HPDE6-E6E7 (cell line): Measurements from ENCODE around the gene NUP85.
"Not testable (repeated sequence)": the region's sequence is repeated elsewhere in the genome, so short reads cannot be mapped to it uniquely, and the experiment has no call there.

Source experiments
- DNase-seq: peaks from one replicate; pipeline ENCODE4 v3.0.0; 2011; ENCODE audit warnings: missing footprints; ENCODE audit errors: extremely low spot score

Gene NUP85, protein sequence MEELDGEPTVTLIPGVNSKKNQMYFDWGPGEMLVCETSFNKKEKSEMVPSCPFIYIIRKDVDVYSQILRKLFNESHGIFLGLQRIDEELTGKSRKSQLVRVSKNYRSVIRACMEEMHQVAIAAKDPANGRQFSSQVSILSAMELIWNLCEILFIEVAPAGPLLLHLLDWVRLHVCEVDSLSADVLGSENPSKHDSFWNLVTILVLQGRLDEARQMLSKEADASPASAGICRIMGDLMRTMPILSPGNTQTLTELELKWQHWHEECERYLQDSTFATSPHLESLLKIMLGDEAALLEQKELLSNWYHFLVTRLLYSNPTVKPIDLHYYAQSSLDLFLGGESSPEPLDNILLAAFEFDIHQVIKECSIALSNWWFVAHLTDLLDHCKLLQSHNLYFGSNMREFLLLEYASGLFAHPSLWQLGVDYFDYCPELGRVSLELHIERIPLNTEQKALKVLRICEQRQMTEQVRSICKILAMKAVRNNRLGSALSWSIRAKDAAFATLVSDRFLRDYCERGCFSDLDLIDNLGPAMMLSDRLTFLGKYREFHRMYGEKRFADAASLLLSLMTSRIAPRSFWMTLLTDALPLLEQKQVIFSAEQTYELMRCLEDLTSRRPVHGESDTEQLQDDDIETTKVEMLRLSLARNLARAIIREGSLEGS

DNA sequence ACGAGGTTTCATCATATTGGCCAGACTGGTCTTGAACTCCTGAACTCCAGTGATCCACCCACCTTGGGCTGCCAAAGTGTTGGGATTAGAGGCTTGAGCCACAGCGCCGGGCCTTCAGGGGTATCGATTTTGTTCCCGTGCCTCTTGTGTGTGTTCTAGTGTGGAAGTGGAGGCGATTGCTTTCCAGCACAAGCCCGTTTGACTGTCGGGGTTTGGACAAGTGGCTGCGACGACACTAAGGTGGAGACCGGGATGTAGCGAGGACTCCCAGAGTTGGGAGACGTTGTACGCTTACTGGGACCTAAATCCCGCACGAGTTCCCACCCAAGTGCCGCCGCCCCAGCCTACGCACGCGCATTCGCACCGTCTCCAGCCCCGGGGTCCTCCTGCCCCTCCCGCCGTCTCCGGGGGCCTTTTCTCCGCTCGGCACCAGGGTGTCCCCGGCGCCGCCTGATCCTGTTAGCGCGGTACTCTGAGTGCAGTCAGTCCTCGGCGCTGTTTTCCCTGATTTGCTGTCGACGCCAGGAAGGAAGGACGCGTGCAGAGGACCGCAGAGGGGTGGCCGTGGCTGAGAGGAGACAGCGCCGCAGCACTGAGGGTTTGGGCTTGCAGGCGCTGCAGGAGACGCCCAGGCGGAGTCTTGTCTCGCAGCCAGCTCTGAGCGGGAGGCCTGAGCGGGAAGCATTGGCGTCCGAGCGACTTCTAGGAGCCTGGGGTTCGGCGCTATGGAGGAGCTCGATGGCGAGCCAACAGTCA, at the start of gene NUP85:
NUP85 (plus strand) TSS at position 643 of the 756 bp plus-strand sequence; CDS start at position 726, 83 bp downstream.
- peak; percentile 100 for DNase-seq

DNA sequence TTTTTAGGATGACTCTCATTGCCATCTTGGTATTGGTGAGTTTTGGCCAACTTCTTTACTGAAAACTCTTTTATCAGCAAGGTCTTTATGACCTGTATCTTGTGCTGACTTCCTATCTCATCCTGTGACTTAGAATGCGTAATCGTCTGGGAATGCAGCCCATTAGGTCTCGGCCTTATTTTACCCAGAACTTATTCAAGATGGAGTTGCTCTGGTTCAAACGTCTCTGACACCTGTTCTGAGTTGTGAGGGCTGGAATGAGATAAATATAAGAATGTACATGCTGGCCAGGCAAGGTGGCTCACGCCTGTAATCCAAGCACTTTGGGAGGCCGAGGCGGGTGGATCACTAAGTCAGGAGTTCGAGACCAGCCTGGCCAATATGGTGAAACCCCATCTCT, 47.0 kb upstream of the NUP85 start:
- not testable (repeated sequence) for DNase-seq

DNA sequence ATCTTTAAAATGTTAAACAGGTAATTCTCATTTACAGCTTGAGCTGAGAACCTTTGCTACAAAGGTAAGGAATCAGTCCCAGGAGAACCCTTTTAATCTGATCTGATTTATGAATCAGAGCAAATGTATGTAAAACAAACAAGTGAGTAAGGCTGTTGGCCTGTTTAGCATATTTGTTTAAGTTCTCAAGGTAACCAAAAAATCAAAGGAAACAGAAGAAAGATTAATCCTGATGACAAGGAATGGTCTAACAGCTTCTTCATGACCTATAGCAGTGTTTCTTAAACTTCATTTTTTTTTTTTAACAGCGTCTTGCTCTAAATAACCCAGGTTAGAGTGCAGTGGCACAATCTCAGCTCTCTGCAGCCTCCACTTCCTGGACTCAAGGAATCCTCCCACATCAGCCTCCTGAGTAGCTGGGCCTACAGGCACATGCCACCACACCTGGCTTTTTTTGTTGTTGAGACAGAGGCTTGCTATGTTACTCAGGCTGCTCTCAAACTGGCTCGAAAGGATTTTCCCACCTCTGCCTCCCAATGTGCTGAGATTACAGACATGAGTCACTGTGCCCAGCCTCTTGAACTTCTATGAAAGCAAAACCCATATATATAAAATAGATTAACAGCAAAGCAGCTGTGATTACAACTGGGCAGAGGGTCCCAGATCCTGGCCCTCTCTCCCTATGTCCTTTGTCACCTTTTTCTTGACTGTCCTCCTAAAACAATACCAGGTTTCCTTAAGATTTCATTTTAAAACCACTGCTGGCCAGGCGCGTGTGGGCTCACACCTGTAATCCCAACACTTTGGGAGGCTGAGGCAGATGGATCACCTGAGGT, 46.1 kb upstream of the NUP85 start:
- DNase-seq: no peak

DNA sequence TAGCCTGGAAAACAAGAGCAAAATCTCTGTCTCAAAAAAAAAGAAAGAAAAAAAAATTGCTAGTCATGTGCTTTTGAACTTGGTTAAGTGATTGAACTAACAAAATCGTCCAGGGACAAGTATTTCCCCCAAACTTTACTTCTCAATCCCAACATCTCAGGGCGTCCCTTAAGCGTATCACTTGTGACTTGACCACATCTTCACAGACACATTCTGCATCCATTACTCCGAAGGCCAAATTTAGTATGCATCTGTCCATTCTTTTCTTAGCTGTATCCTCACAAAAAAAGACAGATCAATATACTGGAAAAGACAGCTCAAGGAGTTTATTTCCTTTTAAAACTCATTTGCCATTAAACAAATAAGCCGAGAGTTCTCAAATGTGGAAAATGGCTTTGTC, 45.3 kb upstream of the NUP85 start:
- DNase-seq: no peak

DNA sequence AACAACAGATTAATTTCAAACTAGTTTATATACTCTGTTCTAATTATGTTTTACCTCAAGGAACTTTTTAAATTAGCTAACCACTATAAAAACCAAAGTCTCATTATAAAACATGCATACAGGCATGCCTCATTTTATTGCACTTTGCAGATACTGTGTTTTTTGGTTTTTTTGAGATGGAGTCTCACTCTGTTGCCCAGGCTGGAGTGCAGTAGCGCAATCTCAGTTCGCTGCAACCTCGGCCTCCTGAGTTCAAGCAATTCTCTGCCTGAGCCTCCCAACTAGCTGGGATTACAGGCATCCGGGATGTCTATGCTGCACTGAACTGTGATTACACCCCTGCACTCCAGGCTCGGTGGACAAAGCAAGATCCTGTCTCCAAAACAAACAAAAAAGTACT, 42.4 kb upstream of the NUP85 start:
- no peak for DNase-seq

DNA sequence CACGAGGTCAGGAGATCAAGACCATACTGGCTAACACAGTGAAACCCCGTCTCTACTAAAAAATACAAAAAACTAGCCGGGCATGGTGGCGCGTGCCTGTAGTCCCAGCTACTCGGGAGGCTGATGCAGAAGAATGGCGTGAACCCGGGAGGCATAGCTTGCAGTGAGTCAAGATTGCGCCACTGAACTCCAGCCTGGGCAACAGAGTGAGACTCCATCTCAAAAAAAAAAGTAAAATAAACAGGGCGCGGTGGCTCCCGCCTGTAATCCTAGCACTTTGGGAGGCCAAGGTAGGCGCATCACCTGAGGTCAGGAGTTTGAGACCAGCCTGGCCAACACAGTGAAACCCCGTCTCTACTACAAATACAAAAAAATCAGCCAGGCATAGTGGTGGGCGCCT, 40.9 kb upstream of the NUP85 start:
- DNase-seq: not testable (repeated sequence)

DNA sequence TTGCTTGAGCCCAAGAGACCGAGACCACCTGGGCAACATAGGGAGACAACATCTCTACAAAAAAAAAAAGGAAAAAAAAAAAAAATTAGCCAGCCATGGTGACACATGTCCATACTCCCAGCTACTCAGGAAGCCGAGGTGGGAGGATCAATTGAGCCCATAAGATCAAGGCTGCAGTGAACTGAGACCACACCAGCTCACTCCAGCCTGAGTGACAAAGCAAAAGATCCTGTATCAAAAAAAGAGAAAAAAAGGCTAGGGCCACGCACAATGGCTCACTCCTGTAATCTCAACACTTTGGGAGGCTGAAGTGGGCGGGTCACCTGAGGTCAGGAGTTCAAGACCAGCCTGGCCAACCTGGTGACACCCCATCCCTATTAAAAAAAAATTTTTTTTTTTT, 36.5 kb upstream of the NUP85 start:
- no peak for DNase-seq

DNA sequence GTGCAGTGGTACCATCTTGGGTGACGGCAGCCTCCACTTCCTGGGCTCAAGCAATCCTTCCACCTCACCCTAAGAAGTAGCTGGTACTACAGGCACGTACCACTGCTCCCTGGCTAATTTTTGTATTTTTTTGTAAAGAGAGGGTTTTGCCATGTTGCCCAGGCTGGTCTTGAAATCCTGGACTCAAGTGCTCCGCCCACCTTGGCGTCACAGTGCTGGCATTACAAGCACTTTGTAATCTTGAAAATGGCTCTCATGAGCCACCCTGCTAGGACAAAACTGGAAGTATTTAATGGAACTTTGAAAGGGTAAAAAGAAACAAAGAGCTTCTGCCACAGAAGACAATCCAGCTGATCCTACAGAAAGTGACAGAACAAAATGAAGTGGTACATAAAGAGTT, 32.0 kb upstream of the NUP85 start:
- no peak for DNase-seq

DNA sequence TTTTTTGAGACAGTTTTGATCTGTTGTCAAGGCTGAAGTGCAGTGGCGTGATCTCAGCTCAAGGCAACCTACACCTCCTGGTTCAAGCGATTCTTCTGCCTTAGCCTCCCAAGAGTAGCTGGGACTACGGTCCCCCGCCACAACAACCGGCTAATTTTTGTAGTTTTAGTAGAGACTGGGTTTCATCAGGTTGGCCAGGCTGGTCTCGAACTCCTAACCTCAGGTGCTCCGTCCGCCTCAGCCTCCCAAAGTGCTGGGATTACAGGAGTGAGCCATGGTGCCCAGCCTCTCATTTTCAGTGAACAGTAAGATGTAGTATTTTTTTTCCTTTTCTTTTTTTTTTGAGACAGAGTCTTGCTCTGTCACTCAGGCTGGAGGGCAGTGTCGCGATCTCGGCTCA, 30.5 kb upstream of the NUP85 start:
- DNase-seq: no peak

DNA sequence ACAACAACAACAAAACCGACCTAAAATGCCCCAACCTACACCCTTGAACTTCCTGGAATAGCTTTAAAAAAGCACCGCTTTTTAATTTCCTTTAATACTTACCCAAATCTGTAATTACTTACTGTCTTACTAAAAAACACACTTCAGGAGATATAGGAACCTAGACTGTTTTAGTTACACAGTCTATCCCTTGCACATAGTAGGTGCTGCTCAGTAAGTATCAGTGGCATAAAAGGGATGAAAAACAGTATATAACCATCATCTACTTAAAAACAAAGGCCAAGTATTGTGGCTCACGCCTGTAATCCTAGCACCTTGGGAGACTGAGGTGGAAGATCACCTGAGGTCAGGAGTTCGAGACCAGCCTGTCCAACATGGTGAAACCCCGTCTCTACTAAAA, 28.9 kb upstream of the NUP85 start:
- no peak for DNase-seq

DNA sequence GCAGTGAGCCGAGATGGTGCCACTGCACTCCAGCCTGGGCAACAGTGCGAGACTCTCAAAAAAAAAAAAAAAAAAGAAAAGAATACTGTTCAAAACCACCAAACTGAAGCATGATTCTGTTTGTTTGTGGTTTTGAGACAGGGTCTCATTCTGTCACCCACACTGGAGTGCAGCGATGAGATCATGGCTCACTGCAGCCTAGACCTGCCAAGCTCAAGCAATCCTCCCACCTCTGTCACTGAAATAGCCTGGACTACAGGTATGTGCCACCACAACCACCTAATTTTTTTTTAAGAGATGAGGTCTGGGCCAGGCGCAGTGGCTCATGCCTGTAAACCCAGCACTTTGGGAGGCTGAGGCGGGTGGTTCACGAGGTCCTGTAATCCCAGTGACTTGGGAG, 27.0 kb upstream of the NUP85 start:
- DNase-seq: no peak

DNA sequence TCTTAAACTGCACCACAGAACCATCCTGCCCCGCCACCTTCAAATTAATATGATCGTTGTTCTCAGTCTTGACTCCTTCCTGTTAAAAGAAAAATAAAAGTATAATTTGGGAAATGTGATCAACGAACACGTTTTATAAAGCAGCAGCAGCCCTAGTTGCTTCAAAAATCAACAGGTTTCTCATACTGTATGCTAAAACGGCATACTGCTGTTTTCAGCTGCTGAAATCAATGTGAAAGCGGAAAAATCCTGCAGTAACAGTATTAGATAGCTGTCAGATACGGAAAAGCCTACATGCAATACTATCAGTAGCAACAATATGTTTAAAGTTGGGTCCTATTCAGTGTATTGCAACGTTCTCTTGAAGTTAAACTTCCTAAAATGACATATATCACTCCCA, 24.4 kb upstream of the NUP85 start:
- no peak for DNase-seq

DNA sequence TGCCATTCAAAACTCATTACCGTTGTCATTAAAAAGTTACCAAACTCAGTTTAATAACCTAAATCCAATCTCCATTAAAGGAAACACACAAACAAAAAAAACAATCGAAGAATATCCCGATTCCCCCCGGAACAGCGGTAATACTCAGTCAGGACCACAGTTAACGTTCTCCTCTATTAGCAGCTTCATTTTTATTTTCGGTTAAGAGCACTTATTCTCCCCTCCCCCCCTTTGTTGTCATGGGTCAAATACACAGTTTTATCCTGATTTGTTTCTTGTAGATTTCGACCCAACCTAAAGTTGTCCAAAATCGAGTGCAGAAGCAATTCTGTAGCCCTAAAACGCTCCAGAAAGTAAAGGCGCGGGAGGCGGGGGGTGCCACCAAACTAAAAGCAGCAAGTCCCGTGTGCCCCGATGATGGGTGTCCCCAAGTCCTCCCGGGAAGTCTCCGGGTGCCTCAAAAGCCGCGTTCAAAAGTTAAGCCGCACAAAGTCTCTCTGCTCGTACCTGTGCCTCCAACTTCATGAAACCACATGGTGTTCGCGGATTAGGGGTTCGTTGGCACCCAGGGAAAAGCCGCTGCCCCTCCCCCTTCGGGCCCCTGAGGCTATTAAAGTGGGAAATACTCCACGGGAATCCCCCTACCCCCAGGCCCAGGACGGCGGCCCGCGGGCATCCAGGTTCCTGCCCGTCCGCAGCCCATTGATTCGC, 23.7 kb upstream of the NUP85 start:
- DNase-seq: no peak

DNA sequence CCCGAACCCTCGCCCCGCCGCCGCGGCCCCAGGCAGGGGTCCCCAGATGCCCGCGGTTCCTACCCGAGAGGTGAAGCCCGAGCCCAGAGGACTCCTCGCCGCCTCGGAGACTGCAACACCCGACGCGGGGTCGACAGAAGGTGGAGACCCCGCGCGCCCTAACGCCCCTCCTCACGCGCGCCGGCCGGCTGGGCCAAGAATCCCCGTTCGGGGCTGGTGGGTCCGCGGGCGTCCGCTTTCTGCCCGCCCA, 23.2 kb upstream of the NUP85 start:
- no peak for DNase-seq

DNA sequence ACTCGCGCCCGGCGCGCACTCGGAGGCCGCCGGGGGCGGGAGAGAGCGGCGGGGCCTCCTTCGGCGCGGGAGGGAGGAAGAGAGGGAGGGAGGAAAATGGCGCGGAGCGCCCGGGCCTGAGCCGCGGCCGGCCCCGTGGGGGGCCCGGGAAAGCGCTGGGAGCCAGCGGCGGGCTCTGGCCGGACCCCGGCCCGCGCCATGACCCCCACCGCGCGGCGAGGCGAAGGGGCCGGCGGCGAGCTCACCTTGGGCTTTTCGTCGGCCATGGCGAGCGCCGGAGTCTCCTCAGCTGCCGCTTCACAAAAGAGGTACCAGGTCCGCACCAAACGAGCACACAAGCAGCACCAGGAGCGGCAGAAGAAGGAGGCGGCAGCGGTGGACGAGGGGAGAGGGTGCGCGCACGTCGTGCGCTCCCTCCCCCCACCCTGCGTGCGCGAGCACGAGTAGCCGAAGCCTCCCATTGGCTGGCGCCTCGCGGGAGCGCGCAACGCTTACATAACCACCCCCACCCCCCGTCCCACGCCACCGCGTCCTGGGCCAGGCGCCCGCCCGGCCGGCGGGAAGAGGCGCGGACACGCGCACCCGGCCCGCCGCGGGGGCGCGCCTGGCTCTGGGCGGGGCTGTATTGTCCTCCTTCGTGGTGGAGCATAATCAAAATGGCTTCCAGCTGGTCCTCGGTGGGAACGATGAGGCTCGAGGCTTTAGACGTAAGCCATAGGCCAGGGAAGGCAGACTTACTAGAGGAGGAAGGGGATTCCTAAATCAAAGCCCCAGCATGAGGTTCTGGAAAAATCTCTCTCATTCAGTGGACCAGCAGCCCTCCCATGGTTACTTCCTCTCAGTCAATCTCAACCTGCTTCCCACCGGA, 22.7 kb upstream of the NUP85 start, which contains the start of gene SUMO2:
SUMO2 (minus strand) TSS at position 391 of the 868 bp plus-strand sequence; CDS start at position 266, 125 bp downstream.
- DNase-seq: peak; percentile 96

DNA sequence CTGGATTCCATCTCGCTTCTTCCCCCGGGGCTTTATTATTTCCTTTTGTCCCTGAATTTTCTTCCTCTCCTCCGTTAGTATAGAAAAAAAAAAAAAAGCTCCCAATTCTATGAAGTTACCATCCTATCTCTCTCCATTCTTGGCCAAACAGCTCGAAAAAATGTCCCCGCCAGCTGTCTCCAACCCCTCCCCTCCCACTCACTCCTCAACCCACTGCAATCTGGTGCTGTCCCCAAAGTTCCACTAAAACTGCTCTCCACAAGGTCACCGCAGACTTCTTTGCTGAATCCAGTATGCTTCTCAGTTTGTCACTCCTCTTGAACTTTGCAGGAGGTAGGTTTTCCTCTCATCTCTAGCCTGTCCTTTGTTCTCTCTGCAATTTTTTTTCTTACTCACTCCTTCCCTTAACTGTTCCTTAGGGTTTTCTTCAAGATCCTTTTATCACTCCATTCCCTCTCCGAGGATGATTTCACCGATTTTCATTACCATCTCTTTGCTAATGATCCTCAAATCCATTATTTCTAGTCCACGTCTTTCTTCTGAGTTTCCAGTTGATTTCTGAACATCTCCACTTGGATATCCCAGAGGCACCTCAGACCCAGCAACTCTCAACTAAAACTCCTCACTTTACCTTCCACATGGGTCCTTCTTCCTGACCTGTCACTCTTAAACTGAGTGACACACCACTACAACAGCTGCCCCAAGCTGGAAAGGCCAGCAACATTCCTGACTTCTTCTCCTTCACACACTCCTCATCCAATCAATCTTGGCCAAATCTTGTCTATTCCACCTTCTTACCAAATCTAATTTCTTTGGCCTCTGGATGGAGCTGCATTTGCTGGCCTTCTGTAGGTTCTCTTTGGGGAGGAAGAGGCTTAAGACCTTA, 21.2 kb upstream of the NUP85 start:
- no peak for DNase-seq

DNA sequence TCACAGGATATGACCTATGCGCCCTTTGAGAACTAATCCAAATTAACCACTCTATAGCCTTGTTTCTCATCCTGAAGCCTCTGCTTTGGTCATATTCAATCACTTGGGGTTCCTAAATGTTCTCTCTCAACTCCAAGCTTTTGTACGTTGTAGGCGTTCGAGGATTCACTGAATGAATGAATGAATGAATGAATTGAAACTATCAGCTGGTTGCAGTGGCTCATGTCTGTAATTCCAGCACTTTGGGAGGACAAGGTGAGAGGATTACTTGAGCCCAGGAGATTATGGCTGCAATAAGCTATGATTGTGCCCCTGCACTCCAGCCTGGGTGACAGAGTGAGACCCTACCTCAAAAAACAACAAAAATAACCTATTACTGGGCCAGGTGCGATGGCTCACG, 16.9 kb upstream of the NUP85 start:
- DNase-seq: no peak

DNA sequence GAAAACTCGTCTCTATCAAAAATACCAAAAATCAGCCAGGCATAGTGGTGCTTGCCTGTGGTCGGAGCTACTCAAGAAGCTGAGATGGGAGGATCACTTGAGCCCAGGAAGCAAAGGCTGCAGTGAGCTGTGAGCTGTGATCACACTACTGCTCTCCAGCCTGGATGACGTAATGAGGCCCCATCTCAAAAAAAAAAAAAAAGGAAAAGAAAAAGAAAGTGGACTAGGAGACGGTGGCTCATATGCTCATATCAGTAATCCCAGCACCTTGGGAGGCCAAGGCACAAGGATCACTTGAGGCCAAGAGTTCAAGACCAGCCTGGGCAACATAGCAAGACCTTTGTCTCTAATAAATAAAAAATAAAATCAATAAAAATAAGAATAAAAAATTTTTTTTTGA, 13.9 kb upstream of the NUP85 start:
- no peak for DNase-seq

DNA sequence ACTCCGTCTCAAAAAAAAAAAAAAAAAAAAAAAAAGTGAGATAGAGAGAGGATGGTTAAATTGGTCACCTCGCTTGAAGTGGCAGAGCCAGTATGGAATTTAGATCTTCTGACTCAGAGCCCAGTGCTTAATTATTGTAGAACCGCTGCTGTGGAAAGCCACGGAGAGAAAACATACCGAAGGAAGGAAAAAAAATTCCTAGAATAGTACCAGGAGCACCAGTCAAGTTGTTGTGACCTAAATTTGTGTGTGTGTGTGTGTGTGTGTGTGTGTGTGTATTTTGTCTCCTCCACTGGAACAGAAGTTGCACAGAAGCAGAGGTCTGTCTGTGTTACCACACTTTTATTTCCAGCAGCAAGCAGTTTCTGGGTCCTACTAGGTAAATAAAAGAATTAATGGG, 10.6 kb upstream of the NUP85 start:
- DNase-seq: no peak
